GM12891 (cell line): ENCODE results near the gene FUT8.

Source experiments
- DNase-seq: peaks from one replicate; pipeline ENCODE4 v3.0.0; 2011; ENCODE audit warnings: low spot score; ENCODE audit not compliant: insufficient read length
- FAIRE-seq: peaks from 2 replicates; lab custom pipeline; 2011; peaks lifted over from hg19 to GRCh38; lab: Jason Lieb, UNC
- PAX5 ChIP-seq: IDR thresholded peaks from 2 replicates; pipeline ENCODE4 v1.6.1; 2011; ENCODE audit warnings: low read length, moderate library complexity, mild to moderate bottlenecking; ENCODE audit not compliant: insufficient read depth, severe bottlenecking
- POLR2A ChIP-seq: IDR thresholded peaks from 2 replicates; pipeline ENCODE4 v1.6.1; 2011; ENCODE audit warnings: low read depth, low read length, control low read depth
- POLR2AphosphoS5 ChIP-seq: IDR thresholded peaks from 2 replicates; pipeline ENCODE4 v1.6.1; 2011; ENCODE audit warnings: low read depth, low read length, control low read depth
- POU2F2 ChIP-seq: IDR thresholded peaks from 2 replicates; pipeline ENCODE4 v1.6.1; 2011; ENCODE audit warnings: low read depth, mild to moderate bottlenecking, control low read depth, low read length, moderate library complexity
- SPI1 ChIP-seq: IDR thresholded peaks from 2 replicates; pipeline ENCODE4 v1.6.1; 2011; ENCODE audit warnings: low read depth, low read length, control low read depth
- TAF1 ChIP-seq: IDR thresholded peaks from 2 replicates; pipeline ENCODE4 v1.6.1; 2011; ENCODE audit warnings: low read depth, low read length, control low read depth

Gene FUT8

GRCh38 chr14:65566820-65567522 lies 154.4 kb downstream of the FUT8 start:
- DNase-seq, result no peak
- TF ChIP-seq SPI1, result no peak
- no peak for TF ChIP-seq TAF1
- no peak for TF ChIP-seq PAX5
- no peak for TF ChIP-seq POLR2AphosphoS5
- no peak for TF ChIP-seq POLR2A
- no peak for TF ChIP-seq POU2F2
- FAIRE-seq, result peak; percentile 16

GRCh38 chr14:65574611-65575010 lies 162.1 kb downstream of the FUT8 start:
- DNase-seq, result no peak
- no peak for TF ChIP-seq PAX5
- FAIRE-seq, result no peak

- FAIRE-seq (no peak), DNase-seq (no peak)
- TF ChIP-seq PAX5 (no peak), POU2F2 (no peak), TAF1 (no peak), SPI1 (no peak), POLR2AphosphoS5 (no peak), POLR2A (no peak)
Measured at GRCh38 chr14:65575389-65575788, 162.9 kb downstream of the FUT8 start.

- no peak for TF ChIP-seq SPI1
- no peak for TF ChIP-seq POLR2A
- no peak for TF ChIP-seq PAX5
Measured at GRCh38 chr14:65580973-65581372, 168.4 kb downstream of the FUT8 start.

GRCh38 chr14:65581378-65581777 lies 168.8 kb downstream of the FUT8 start:
- no peak for TF ChIP-seq POLR2A
- no peak for TF ChIP-seq POU2F2
- no peak for TF ChIP-seq SPI1
- TF ChIP-seq POLR2AphosphoS5, result no peak
- no peak for TF ChIP-seq TAF1
- TF ChIP-seq PAX5, result no peak
- DNase-seq, result no peak
- no peak for FAIRE-seq

More at GRCh38 chr14:65580973-65581372, 168.4 kb downstream of the FUT8 start:
- DNase-seq (no peak), FAIRE-seq (no peak)

GRCh38 chr14:65581799-65582198 lies 169.3 kb downstream of the FUT8 start:
- FAIRE-seq, result peak; percentile 41
- TF ChIP-seq PAX5 (no peak), SPI1 (no peak), TAF1 (no peak), POLR2A (no peak), POU2F2 (no peak), POLR2AphosphoS5 (no peak)
- no peak for DNase-seq

- no peak for FAIRE-seq
- TF ChIP-seq SPI1 (no peak), POLR2AphosphoS5 (no peak), POLR2A (no peak), PAX5 (no peak), TAF1 (no peak), POU2F2 (no peak)
- DNase-seq, result no peak
Measured at GRCh38 chr14:65585216-65585615, 172.7 kb downstream of the FUT8 start.

GRCh38 chr14:65588426-65589140 lies 176.1 kb downstream of the FUT8 start:
- no peak for FAIRE-seq
- DNase-seq, result no peak
- TF ChIP-seq POU2F2 (no peak), TAF1 (no peak), POLR2AphosphoS5 (no peak), PAX5 (no peak), POLR2A (no peak), SPI1 (no peak)

- no peak for FAIRE-seq
- TF ChIP-seq POLR2AphosphoS5 (no peak), PAX5 (no peak), TAF1 (no peak), POLR2A (no peak), SPI1 (no peak), POU2F2 (no peak)
- DNase-seq, result no peak
Measured at GRCh38 chr14:65594153-65594881, 181.8 kb downstream of the FUT8 start.

- TF ChIP-seq POLR2AphosphoS5 (no peak), SPI1 (no peak), POU2F2 (no peak), PAX5 (no peak), POLR2A (no peak), TAF1 (no peak)
- DNase-seq, result no peak
- FAIRE-seq, result no peak
Measured at GRCh38 chr14:65594882-65595237, 182.3 kb downstream of the FUT8 start.
